22Rv1 (cell line): Measurements from ENCODE around the gene C17orf75.

Experiments
- CTCF ChIP-seq: fragments of 450-650 bp; IDR thresholded peaks from 2 replicates; pipeline ENCODE4 v1.5.1; 2017; ENCODE audit warnings: mild to moderate bottlenecking
- ZFX ChIP-seq: fragments of 450-650 bp; IDR thresholded peaks from 2 replicates; pipeline ENCODE4 v1.6.1; 2017; ENCODE audit warnings: antibody characterized with exemption, borderline replicate concordance

- TF ChIP-seq CTCF (no peak), ZFX (no peak)
These were observed 49.9 kb downstream of the C17orf75 start for GRCh38 chr17:32292094-32292493.
